ENCODE data around the gene TTC7B.

The TTC7B gene

GRCh38 chr14:90575336-90575735 lies 240.9 kb downstream of the TTC7B start:
- WGBS, result 98% methylated on average over 4 of the region's 5 CpGs
- H3K9ac ChIP-seq (ENCODE audit: low read depth, low read length), result no peak overlapping the region
- H3K27me3 ChIP-seq (ENCODE audit: insufficient read depth, low read length), result no peaks in the 10 kb centered on the region
- no peaks in the 10 kb centered on the region; the same call in 1 of the 2 replicates for H3K36me3 ChIP-seq (ENCODE audit: insufficient read depth, low read length)
- H3K4me1 ChIP-seq (ENCODE audit: insufficient read depth, low read length), result peaks cover 10% of the 10 kb centered on the region; the same call in 1 of the 2 replicates
- no peak overlapping the region for H3K27ac ChIP-seq (ENCODE audit: low read depth, low read length)
- H3K9me3 ChIP-seq (ENCODE audit: insufficient read depth, low read depth, low read length), result no peaks in the 10 kb centered on the region
- no peak overlapping the region for H3K4me3 ChIP-seq (ENCODE audit: low read length)

GRCh38 chr14:90574188-90575131 lies 241.8 kb downstream of the TTC7B start:
- Histone ChIP-seq H3K27ac (ENCODE audit: low read depth, low read length) (no peak overlapping the region), H3K9me3 (ENCODE audit: insufficient read depth, low read depth, low read length) (no peaks in the 10 kb centered on the region), H3K36me3 (ENCODE audit: insufficient read depth, low read length) (no peaks in the 10 kb centered on the region; the same call in 1 of the 2 replicates), H3K4me1 (ENCODE audit: insufficient read depth, low read length) (peaks cover 10% of the 10 kb centered on the region; the same call in 1 of the 2 replicates), H3K4me3 (ENCODE audit: low read length) (no peak overlapping the region), H3K9ac (ENCODE audit: low read depth, low read length) (no peak overlapping the region), H3K27me3 (ENCODE audit: insufficient read depth, low read length) (no peaks in the 10 kb centered on the region)
- WGBS, result 70% methylated on average over 12 of the region's 13 CpGs

- Histone ChIP-seq H3K27ac (ENCODE audit: low read depth, low read length) (no peak overlapping the region), H3K9ac (ENCODE audit: low read depth, low read length) (no peak overlapping the region), H3K27me3 (ENCODE audit: insufficient read depth, low read length) (no peaks in the 10 kb centered on the region), H3K4me3 (ENCODE audit: low read length) (no peak overlapping the region), H3K9me3 (ENCODE audit: insufficient read depth, low read depth, low read length) (no peaks in the 10 kb centered on the region), H3K4me1 (ENCODE audit: insufficient read depth, low read length) (peaks cover 11% of the 10 kb centered on the region), H3K36me3 (ENCODE audit: insufficient read depth, low read length) (no peaks in the 10 kb centered on the region; the same call in 1 of the 2 replicates)
- WGBS, result 92% methylated on average over 29 of the region's 29 CpGs
Measured at GRCh38 chr14:90573385-90574105, 242.7 kb downstream of the TTC7B start.

GRCh38 chr14:90572441-90573150 lies 243.6 kb downstream of the TTC7B start:
- H3K36me3 ChIP-seq (ENCODE audit: insufficient read depth, low read length), result no peaks in the 10 kb centered on the region; the same call in 1 of the 2 replicates
- WGBS, result 94% methylated on average over 11 of the region's 11 CpGs
- no peaks in the 10 kb centered on the region for H3K27me3 ChIP-seq (ENCODE audit: insufficient read depth, low read length)
- peaks cover 21% of the 10 kb centered on the region for H3K4me1 ChIP-seq (ENCODE audit: insufficient read depth, low read length)
- H3K4me3 ChIP-seq (ENCODE audit: low read length), result no peak overlapping the region
- no peak overlapping the region for H3K27ac ChIP-seq (ENCODE audit: low read depth, low read length)
- no peak overlapping the region for H3K9ac ChIP-seq (ENCODE audit: low read depth, low read length)
- H3K9me3 ChIP-seq (ENCODE audit: insufficient read depth, low read depth, low read length), result no peaks in the 10 kb centered on the region

- Histone ChIP-seq H3K36me3 (ENCODE audit: insufficient read depth, low read length) (no peaks in the 10 kb centered on the region), H3K4me3 (ENCODE audit: low read length) (no peak overlapping the region), H3K27ac (ENCODE audit: low read depth, low read length) (no peak overlapping the region), H3K9ac (ENCODE audit: low read depth, low read length) (no peak overlapping the region), H3K4me1 (ENCODE audit: insufficient read depth, low read length) (peaks cover 27% of the 10 kb centered on the region), H3K27me3 (ENCODE audit: insufficient read depth, low read length) (no peaks in the 10 kb centered on the region), H3K9me3 (ENCODE audit: insufficient read depth, low read depth, low read length) (no peaks in the 10 kb centered on the region)
- 93% methylated on average over 13 of the region's 13 CpGs for WGBS
Measured at GRCh38 chr14:90571149-90571947, 244.9 kb downstream of the TTC7B start.

- H3K9me3 ChIP-seq (ENCODE audit: insufficient read depth, low read depth, low read length), result no peaks in the 10 kb centered on the region
Measured at GRCh38 chr14:90570461-90570860, 245.8 kb downstream of the TTC7B start.

GRCh38 chr14:90569606-90570387 lies 246.4 kb downstream of the TTC7B start:
- Histone ChIP-seq H3K27ac (ENCODE audit: low read depth, low read length) (no peak overlapping the region), H3K9ac (ENCODE audit: low read depth, low read length) (no peak overlapping the region), H3K4me3 (ENCODE audit: low read length) (no peak overlapping the region), H3K4me1 (ENCODE audit: insufficient read depth, low read length) (peaks cover 24% of the 10 kb centered on the region), H3K9me3 (ENCODE audit: insufficient read depth, low read depth, low read length) (no peaks in the 10 kb centered on the region), H3K36me3 (ENCODE audit: insufficient read depth, low read length) (no peaks in the 10 kb centered on the region), H3K27me3 (ENCODE audit: insufficient read depth, low read length) (no peaks in the 10 kb centered on the region)
- 94% methylated on average over 9 of the region's 9 CpGs for WGBS

More at GRCh38 chr14:90570461-90570860, 245.8 kb downstream of the TTC7B start:
- 80% methylated on average over 17 of the region's 17 CpGs for WGBS
- Histone ChIP-seq H3K27me3 (ENCODE audit: insufficient read depth, low read length) (no peaks in the 10 kb centered on the region), H3K4me1 (ENCODE audit: insufficient read depth, low read length) (peaks cover 24% of the 10 kb centered on the region), H3K9ac (ENCODE audit: low read depth, low read length) (no peak overlapping the region), H3K36me3 (ENCODE audit: insufficient read depth, low read length) (no peaks in the 10 kb centered on the region), H3K27ac (ENCODE audit: low read depth, low read length) (no peak overlapping the region), H3K4me3 (ENCODE audit: low read length) (no peak overlapping the region)

- WGBS, result 80% methylated on average over 5 of the region's 5 CpGs
- Histone ChIP-seq H3K9ac (ENCODE audit: low read depth, low read length) (no peak overlapping the region), H3K4me1 (ENCODE audit: insufficient read depth, low read length) (peaks cover 18% of the 10 kb centered on the region), H3K27ac (ENCODE audit: low read depth, low read length) (no peak overlapping the region), H3K4me3 (ENCODE audit: low read length) (no peak overlapping the region), H3K36me3 (ENCODE audit: insufficient read depth, low read length) (no peaks in the 10 kb centered on the region), H3K9me3 (ENCODE audit: insufficient read depth, low read depth, low read length) (no peaks in the 10 kb centered on the region), H3K27me3 (ENCODE audit: insufficient read depth, low read length) (no peaks in the 10 kb centered on the region)
Measured at GRCh38 chr14:90569201-90569600, 247.0 kb downstream of the TTC7B start.

GRCh38 chr14:90568405-90568804 lies 247.8 kb downstream of the TTC7B start:
- Histone ChIP-seq H3K27ac (ENCODE audit: low read depth, low read length) (no peak overlapping the region; the same call in 1 of the 2 replicates), H3K9ac (ENCODE audit: low read depth, low read length) (no peak overlapping the region), H3K4me1 (ENCODE audit: insufficient read depth, low read length) (peaks cover 18% of the 10 kb centered on the region), H3K27me3 (ENCODE audit: insufficient read depth, low read length) (no peaks in the 10 kb centered on the region), H3K4me3 (ENCODE audit: low read length) (no peak overlapping the region), H3K36me3 (ENCODE audit: insufficient read depth, low read length) (no peaks in the 10 kb centered on the region), H3K9me3 (ENCODE audit: insufficient read depth, low read depth, low read length) (no peaks in the 10 kb centered on the region)
- 74% methylated on average over 3 of the region's 3 CpGs for WGBS

- Histone ChIP-seq H3K36me3 (ENCODE audit: insufficient read depth, low read length) (no peaks in the 10 kb centered on the region), H3K27me3 (ENCODE audit: insufficient read depth, low read length) (no peaks in the 10 kb centered on the region), H3K4me3 (ENCODE audit: low read length) (no peak overlapping the region), H3K27ac (ENCODE audit: low read depth, low read length) (no peak overlapping the region; the same call in 1 of the 2 replicates), H3K4me1 (ENCODE audit: insufficient read depth, low read length) (peaks cover 18% of the 10 kb centered on the region), H3K9me3 (ENCODE audit: insufficient read depth, low read depth, low read length) (no peaks in the 10 kb centered on the region), H3K9ac (ENCODE audit: low read depth, low read length) (no peak overlapping the region)
- 65% methylated on average over 7 of the region's 7 CpGs for WGBS
Measured at GRCh38 chr14:90567991-90568390, 248.2 kb downstream of the TTC7B start.
